Stomach smooth muscle (tissue), 2 donors: ENCODE measurements around the gene PEX13.
"Not testable (repeated sequence)": the region's sequence is repeated elsewhere in the genome, so short reads cannot be mapped to it uniquely, and the experiment has no call there.

Experiments
- H3K27ac ChIP-seq: one replicate; pipeline ENCODE4 v1.7.0; 2013; ENCODE audit warnings: mild to moderate bottlenecking, low read length, inconsistent platforms
- H3K27me3 ChIP-seq, 2 donors: one replicate each; pipeline ENCODE4 v1.7.0; 2013; ENCODE audit warnings: low read length in 2 of 2; ENCODE audit not compliant: insufficient read depth in 2 of 2, control insufficient read depth in 1 of 2
- H3K36me3 ChIP-seq, 2 donors: one replicate each; pipeline ENCODE4 v1.7.0; 2013; ENCODE audit warnings: low read length in 2 of 2; ENCODE audit not compliant: control insufficient read depth in 2 of 2, insufficient read depth in 2 of 2
- H3K4me1 ChIP-seq: one replicate; pipeline ENCODE4 v1.7.0; 2013; ENCODE audit warnings: low read length; ENCODE audit not compliant: control insufficient read depth, insufficient read depth
- H3K4me3 ChIP-seq, 2 donors: one replicate each; pipeline ENCODE4 v1.7.0; 2013; ENCODE audit warnings: low read length in 2 of 2
- H3K9ac ChIP-seq, 2 donors: one replicate each; pipeline ENCODE4 v1.7.0; 2013; ENCODE audit warnings: low read length in 2 of 2, mild to moderate bottlenecking in 1 of 2
- H3K9me3 ChIP-seq, 2 donors: one replicate each; pipeline ENCODE4 v1.7.0; 2013; ENCODE audit warnings: low read length in 2 of 2; ENCODE audit not compliant: control insufficient read depth in 2 of 2
- donor health status: healthy.
- donor health status: Pancreatic carcinoma.

PEX13 gene

GRCh38 chr2:61009355-61009754 is 8.2 kb upstream of the PEX13 start:
- Histone ChIP-seq H3K4me1 (no peaks in the 10 kb centered on the region), H3K27me3 (no peaks in the 10 kb centered on the region), H3K27ac (no peak overlapping the region), H3K9ac (no peak overlapping the region), H3K36me3 (no peaks in the 10 kb centered on the region), H3K9me3 (no peaks in the 10 kb centered on the region), H3K4me3 (no peak overlapping the region)

- no peaks in the 10 kb centered on the region for H3K27me3 ChIP-seq
- no peaks in the 10 kb centered on the region for H3K36me3 ChIP-seq
- H3K9ac ChIP-seq = no peak overlapping the region
- H3K27ac ChIP-seq = no peak overlapping the region
- H3K4me1 ChIP-seq = peaks cover 5% of the 10 kb centered on the region
- no peak overlapping the region for H3K4me3 ChIP-seq
- H3K9me3 ChIP-seq = no peaks in the 10 kb centered on the region
Observed at GRCh38 chr2:61011678-61012077, 5.8 kb upstream of the PEX13 start.

- H3K9ac ChIP-seq, H3K36me3 ChIP-seq, H3K27me3 ChIP-seq, H3K9me3 ChIP-seq, H3K27ac ChIP-seq, H3K4me1 ChIP-seq, H3K4me3 ChIP-seq: not testable (repeated sequence)
Observed at GRCh38 chr2:61012303-61012702, 5.2 kb upstream of the PEX13 start.

- H3K4me3 ChIP-seq = no peak overlapping the region
- no peak overlapping the region for H3K27ac ChIP-seq
- no peak overlapping the region for H3K9ac ChIP-seq
- H3K36me3 ChIP-seq = no peaks in the 10 kb centered on the region
- H3K4me1 ChIP-seq = peaks cover 6% of the 10 kb centered on the region
- no peaks in the 10 kb centered on the region for H3K9me3 ChIP-seq
- no peaks in the 10 kb centered on the region for H3K27me3 ChIP-seq
Observed at GRCh38 chr2:61013382-61013781, 4.1 kb upstream of the PEX13 start.

- Histone ChIP-seq H3K27ac (no peak overlapping the region), H3K27me3 (no peaks in the 10 kb centered on the region), H3K36me3 (no peaks in the 10 kb centered on the region), H3K4me3 (no peak overlapping the region), H3K9me3 (no peaks in the 10 kb centered on the region), H3K4me1 (peaks cover 6% of the 10 kb centered on the region), H3K9ac (no peak overlapping the region)
Observed at GRCh38 chr2:61014763-61015162, 2.8 kb upstream of the PEX13 start.

- Histone ChIP-seq H3K9ac (peak overlapping the region; percentile 87 to 95), H3K4me3 (peak overlapping the region; percentile 90 to 98), H3K9me3 (no peaks in the 10 kb centered on the region)
Observed at GRCh38 chr2:61015976-61016375, 1.5 kb upstream of the PEX13 start.

GRCh38 chr2:61016392-61017002 is 1.0 kb upstream of the PEX13 start:
- Histone ChIP-seq H3K4me3 (peak overlapping the region; percentile 90 to 98), H3K9me3 (no peaks in the 10 kb centered on the region), H3K36me3 (no peaks in the 10 kb centered on the region), H3K27me3 (no peaks in the 10 kb centered on the region), H3K9ac (peak overlapping the region; percentile 87 to 95), H3K27ac (peak overlapping the region; percentile 87), H3K4me1 (peaks cover 8% of the 10 kb centered on the region)

More at GRCh38 chr2:61015976-61016375, 1.5 kb upstream of the PEX13 start:
- Histone ChIP-seq H3K36me3 (no peaks in the 10 kb centered on the region), H3K4me1 (peaks cover 7% of the 10 kb centered on the region), H3K27me3 (no peaks in the 10 kb centered on the region), H3K27ac (no peak overlapping the region)

- H3K36me3 ChIP-seq = peaks cover 0 to 2% of the 10 kb centered on the region in 2 donors
- peak overlapping the region; percentile 87 to 95 for H3K9ac ChIP-seq
- peak overlapping the region; percentile 90 to 98 for H3K4me3 ChIP-seq
- H3K27ac ChIP-seq = peak overlapping the region; percentile 87
- no peaks in the 10 kb centered on the region for H3K27me3 ChIP-seq
- no peaks in the 10 kb centered on the region for H3K9me3 ChIP-seq
- peaks cover 8% of the 10 kb centered on the region for H3K4me1 ChIP-seq
Observed at GRCh38 chr2:61017003-61017555, 441 bp upstream of the PEX13 start.

GRCh38 chr2:61018318-61018755 is 817 bp downstream of the PEX13 start:
- peak overlapping the region; percentile 87 for H3K27ac ChIP-seq
- H3K9ac ChIP-seq = peak overlapping the region; percentile 87 to 95
- H3K4me1 ChIP-seq = peaks cover 8% of the 10 kb centered on the region
- H3K4me3 ChIP-seq = peak overlapping the region; percentile 90 to 98
- H3K9me3 ChIP-seq = peaks cover 0 to 3% of the 10 kb centered on the region in 2 donors
- H3K27me3 ChIP-seq = no peaks in the 10 kb centered on the region
- peaks cover 0 to 4% of the 10 kb centered on the region in 2 donors for H3K36me3 ChIP-seq

- H3K9ac ChIP-seq = peak overlapping the region in 1 of 2 donors; percentile 87
- H3K4me3 ChIP-seq = peak overlapping the region; percentile 90 to 98
- H3K27ac ChIP-seq = no peak overlapping the region
- H3K27me3 ChIP-seq = no peaks in the 10 kb centered on the region
- H3K4me1 ChIP-seq = peaks cover 8% of the 10 kb centered on the region
- peaks cover 0 to 4% of the 10 kb centered on the region in 2 donors for H3K36me3 ChIP-seq
- H3K9me3 ChIP-seq = peaks cover 0 to 3% of the 10 kb centered on the region in 2 donors
Observed at GRCh38 chr2:61018798-61019197, 1.3 kb downstream of the PEX13 start.

- peaks cover 0 to 4% of the 10 kb centered on the region in 2 donors for H3K36me3 ChIP-seq
- H3K27ac ChIP-seq = no peak overlapping the region
- H3K9me3 ChIP-seq = peaks cover 0 to 3% of the 10 kb centered on the region in 2 donors
- no peak overlapping the region for H3K4me3 ChIP-seq
- peaks cover 8% of the 10 kb centered on the region for H3K4me1 ChIP-seq
- H3K9ac ChIP-seq = no peak overlapping the region
- no peaks in the 10 kb centered on the region for H3K27me3 ChIP-seq
Observed at GRCh38 chr2:61021228-61021660, 3.7 kb downstream of the PEX13 start.
